HG03139 (cell line): Measurements from ENCODE around the gene ADPRHL1.
"Not testable (repeated sequence)": the region's sequence is repeated elsewhere in the genome, so short reads cannot be mapped to it uniquely, and the experiment has no call there.

ENCODE experiments used
- ATAC-seq: cut with Tn5 transposase; IDR thresholded peaks from one replicate; pipeline ENCODE4 v1.9.1; 2021; ENCODE audit not compliant: unreplicated experiment

ADPRHL1 gene

GRCh38 chr13:113479179-113479578 is 25.9 kb upstream of the ADPRHL1 start:
- no peak for ATAC-seq

- ATAC-seq: no peak
These were observed 24.4 kb upstream of the ADPRHL1 start for GRCh38 chr13:113477724-113478123.

GRCh38 chr13:113476811-113477210 is 23.5 kb upstream of the ADPRHL1 start:
- ATAC-seq: no peak

GRCh38 chr13:113475911-113476310 is 22.6 kb upstream of the ADPRHL1 start:
- no peak for ATAC-seq

- no peak for ATAC-seq
These were observed 22.0 kb upstream of the ADPRHL1 start for GRCh38 chr13:113475280-113475679.

- no peak for ATAC-seq
These were observed 20.9 kb upstream of the ADPRHL1 start for GRCh38 chr13:113474179-113474578.

- no peak for ATAC-seq
These were observed 19.2 kb upstream of the ADPRHL1 start for GRCh38 chr13:113472355-113473025.

- no peak for ATAC-seq
These were observed 18.6 kb upstream of the ADPRHL1 start for GRCh38 chr13:113471844-113472243.

- ATAC-seq: not testable (repeated sequence)
These were observed 17.4 kb upstream of the ADPRHL1 start for GRCh38 chr13:113470635-113471163.

GRCh38 chr13:113470073-113470472 is 16.8 kb upstream of the ADPRHL1 start:
- no peak for ATAC-seq

- no peak for ATAC-seq
These were observed 16.3 kb upstream of the ADPRHL1 start for GRCh38 chr13:113469582-113469981.

GRCh38 chr13:113468472-113469201 is 15.3 kb upstream of the ADPRHL1 start:
- ATAC-seq: no peak

- ATAC-seq: no peak
These were observed 14.7 kb upstream of the ADPRHL1 start for GRCh38 chr13:113468029-113468428.

- no peak for ATAC-seq
These were observed 13.1 kb upstream of the ADPRHL1 start for GRCh38 chr13:113466383-113466782.

- ATAC-seq: no peak
These were observed 12.0 kb upstream of the ADPRHL1 start for GRCh38 chr13:113465300-113465699.

- ATAC-seq: no peak
These were observed 11.2 kb upstream of the ADPRHL1 start for GRCh38 chr13:113464476-113464875.

GRCh38 chr13:113461022-113461751 is 7.9 kb upstream of the ADPRHL1 start:
- ATAC-seq: no peak

- no peak for ATAC-seq
These were observed 7.3 kb upstream of the ADPRHL1 start for GRCh38 chr13:113460599-113460998.

GRCh38 chr13:113460064-113460555 is 6.8 kb upstream of the ADPRHL1 start:
- no peak for ATAC-seq

- no peak for ATAC-seq
These were observed 5.2 kb upstream of the ADPRHL1 start for GRCh38 chr13:113458253-113459065.

- ATAC-seq: no peak
These were observed 4.2 kb upstream of the ADPRHL1 start for GRCh38 chr13:113457510-113457909.
